K562 treated with DMSO at 1 percent for 48 hours (cell line): ENCODE results near the gene MYPOP. TPM values are rescaled to one million over a fixed set of nuclear protein-coding genes. Genes with fewer than 3 reads are reported as not detected.

Experiments used
- total RNA-seq: library from RNA; unstranded; fragments of 300-600 nt; gene quantifications from 2 replicates; pipeline ENCODE4 v1.2.3, GENCODE V29; 2022; ENCODE audit warnings: low replicate concordance; ENCODE audit errors: extremely low read depth

The MYPOP gene, protein sequence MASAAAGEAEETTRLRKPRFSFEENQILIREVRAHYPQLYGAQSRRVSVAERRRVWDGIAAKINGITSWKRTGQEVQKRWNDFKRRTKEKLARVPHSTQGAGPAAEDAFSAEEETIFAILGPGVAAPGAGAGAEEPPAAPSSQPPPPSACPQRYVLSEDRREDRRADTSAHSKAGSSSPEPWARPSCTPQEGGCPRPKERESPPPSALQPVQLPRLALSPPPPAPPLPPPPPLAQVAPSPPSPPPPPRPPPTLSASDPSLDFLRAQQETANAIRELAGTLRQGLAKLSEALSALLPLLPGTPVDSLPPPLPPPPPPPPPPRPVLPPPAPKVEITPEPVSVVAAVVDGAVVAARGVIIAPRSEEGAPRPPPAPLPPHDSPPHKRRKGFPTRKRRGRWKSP
- total RNA-seq: not detected in 2 replicates

DNA sequence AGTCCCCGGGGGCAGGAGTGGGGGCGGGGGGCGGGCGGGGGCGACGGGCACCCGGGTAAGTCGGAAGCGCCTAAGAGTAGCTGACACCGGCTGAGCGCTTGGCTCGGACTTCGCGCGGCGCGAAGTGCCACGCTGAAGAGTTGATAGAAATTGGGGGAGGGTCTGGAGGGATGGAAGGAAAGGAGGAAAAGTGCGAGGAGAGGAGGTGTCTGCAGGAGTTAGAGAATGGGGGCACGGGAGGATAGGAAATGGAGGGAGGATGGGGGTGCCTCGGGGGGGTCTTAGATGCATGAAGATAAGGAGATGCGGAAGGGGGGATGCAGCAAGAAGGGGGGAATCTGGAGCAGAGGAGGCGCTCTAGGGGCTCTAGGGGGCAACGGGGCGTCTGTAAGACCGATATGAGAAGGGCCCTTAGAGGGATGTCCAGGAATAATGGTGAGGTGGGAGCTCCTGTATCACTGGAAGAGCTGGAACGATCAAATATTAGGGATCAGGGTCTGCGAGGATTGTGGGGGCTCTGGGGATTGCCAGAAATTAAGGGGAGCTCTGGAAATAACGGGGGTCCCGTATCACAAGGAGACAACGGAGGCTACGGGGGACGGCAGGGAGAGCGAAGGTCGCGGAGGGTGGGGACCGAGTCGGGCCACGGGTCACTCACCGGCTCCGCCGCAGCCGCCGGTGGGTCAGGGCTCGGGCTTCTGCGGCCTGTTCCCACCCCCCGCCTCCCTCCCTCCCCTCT lies at the start of gene MYPOP:
TSS of gene MYPOP (minus strand) at position 702 of the 739 bp plus-strand sequence. CDS start 840 bp downstream, outside the sequence.

GRCh38 chr19:45913874-45914830 lies 11.7 kb upstream of the MYPOP start, which contains the start of gene NANOS2:
Gene NANOS2, minus strand, starts transcription at chr19:45914778. Its CDS starts 85 bp downstream, at chr19:45914693.

GRCh38 chr19:45885556-45886426 lies 16.6 kb downstream of the MYPOP start, which contains the start of gene IRF2BP1:
Gene IRF2BP1, minus strand, starts transcription at chr19:45886141. Its CDS starts 367 bp downstream, at chr19:45885774.

DNA sequence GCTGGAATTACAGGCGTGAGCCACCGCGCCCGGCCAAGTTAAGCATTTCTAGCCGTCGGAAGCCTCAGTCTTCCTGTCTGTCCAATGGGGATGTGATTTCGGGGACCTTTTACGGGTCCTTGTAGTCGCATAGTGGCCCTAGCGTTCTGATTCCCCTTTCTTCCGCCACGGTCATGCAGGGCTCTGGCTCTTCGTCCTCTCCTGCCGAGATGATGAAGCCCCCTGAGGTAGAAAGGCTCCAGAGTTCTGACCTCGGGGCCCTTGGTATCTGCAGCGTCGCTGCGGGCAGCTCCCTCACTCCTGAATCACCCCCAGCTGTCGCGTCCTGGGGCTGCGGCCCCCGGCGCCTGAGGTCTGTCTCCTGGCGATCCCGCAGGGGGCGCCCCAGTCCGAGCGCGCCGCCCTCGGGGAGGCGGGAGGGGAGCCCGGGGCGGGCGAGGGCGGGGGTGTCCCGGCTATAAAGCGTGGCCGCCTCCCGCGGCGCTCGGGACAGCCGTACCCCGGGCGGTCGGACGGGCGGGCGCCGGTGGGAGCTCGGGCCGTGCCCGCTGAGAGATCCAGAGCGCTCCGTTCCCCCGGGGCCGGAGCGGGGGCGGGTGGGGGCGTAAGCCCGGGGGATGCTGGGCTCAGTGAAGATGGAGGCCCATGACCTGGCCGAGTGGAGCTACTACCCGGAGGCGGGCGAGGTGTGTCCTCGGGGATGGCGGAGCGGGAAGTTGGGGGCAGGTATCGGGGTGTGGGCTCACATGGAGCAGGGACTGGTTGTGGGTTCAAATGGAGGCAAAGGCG lies 38.4 kb downstream of the MYPOP start, which contains the start of gene FOXA3:
TSS of gene FOXA3 (plus strand) at position 487 of the 789 bp plus-strand sequence. CDS start at position 618, 131 bp downstream.

DNA sequence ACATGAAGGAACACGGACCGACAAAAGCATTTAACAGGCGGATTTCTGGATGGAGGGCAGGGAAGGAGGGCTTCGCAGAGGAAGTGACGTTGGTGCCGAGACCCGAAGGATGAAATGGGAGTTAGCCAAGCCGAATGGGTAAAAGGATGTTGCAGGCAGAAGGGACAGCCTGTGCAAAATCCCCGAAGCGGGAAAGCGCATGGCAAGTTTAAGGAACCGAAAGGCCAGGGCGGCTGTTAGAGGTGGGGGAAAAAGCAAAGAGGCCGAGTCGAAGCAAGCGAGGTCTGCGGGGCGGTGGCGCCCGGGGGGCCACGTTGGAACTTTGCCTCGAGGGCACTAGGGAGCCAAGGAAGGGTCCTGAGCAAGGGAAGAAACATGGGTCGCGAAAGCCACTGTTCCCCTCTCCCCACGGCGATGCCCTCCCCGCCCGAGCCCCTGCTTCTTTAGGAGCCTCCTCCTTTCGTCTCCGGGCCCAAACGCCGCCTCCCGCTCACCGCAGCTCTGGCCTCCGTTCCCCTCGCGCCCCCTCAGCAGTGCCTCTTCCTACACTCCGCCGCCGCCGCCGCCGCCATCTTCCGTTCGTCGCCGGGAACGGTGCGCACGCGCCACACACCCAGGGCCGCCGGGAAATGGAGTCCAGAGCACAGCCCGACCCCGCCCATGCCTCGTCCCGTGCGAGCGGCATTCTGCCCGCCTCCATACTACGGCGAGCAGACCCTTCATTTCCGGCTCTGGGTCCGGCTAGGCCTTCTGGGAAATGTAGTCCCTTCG lies 39.7 kb downstream of the MYPOP start, which contains the start of gene SYMPK:
TSS of gene SYMPK (minus strand) at position 584 of the 771 bp plus-strand sequence. CDS start 8,652 bp downstream, outside the sequence.

Other genes starting within 250 kb of the MYPOP start
- gene GIPR, start 234.4 kb downstream of the MYPOP start, total RNA-seq: not detected in 2 replicates
- not detected in 2 replicates for gene SNRPD2, start 210.7 kb downstream of the MYPOP start, total RNA-seq
- not detected in 2 replicates for gene QPCTL, start 209.9 kb downstream of the MYPOP start, total RNA-seq
- gene FBXO46, start 171.7 kb downstream of the MYPOP start, total RNA-seq: not detected in 2 replicates
- gene MEIOSIN, start 169.2 kb downstream of the MYPOP start, total RNA-seq: not detected in 2 replicates
- gene SIX5, start 133.4 kb downstream of the MYPOP start, total RNA-seq: not detected in 2 replicates
- gene DMPK, start 120.1 kb downstream of the MYPOP start, total RNA-seq: not detected in 2 replicates
- not detected in 2 replicates for gene DMWD, start 109.8 kb downstream of the MYPOP start, total RNA-seq
- gene RSPH6A, start 87.3 kb downstream of the MYPOP start, total RNA-seq: not detected in 2 replicates
- gene SYMPK, start 39.5 kb downstream of the MYPOP start, total RNA-seq: not detected in 2 replicates
- gene FOXA3, start 38.3 kb downstream of the MYPOP start, total RNA-seq: not detected in 2 replicates
- not detected in 2 replicates for gene IRF2BP1, start 16.5 kb downstream of the MYPOP start, total RNA-seq
- gene NANOS2, start 12.2 kb upstream of the MYPOP start, total RNA-seq: not detected in 2 replicates
- not detected in 2 replicates for gene NOVA2, start 71.3 kb upstream of the MYPOP start, total RNA-seq
- gene CCDC61, start 92.9 kb upstream of the MYPOP start, total RNA-seq: not detected in 2 replicates
- gene PGLYRP1, start 120.4 kb upstream of the MYPOP start, total RNA-seq: not detected in 2 replicates
- not detected in 2 replicates for gene IGFL4, start 138.4 kb upstream of the MYPOP start, total RNA-seq
- not detected in 2 replicates for gene IGFL3, start 222.1 kb upstream of the MYPOP start, total RNA-seq
- gene IGFL2, start 245.6 kb upstream of the MYPOP start, total RNA-seq: not detected in 2 replicates